NCI-H2171 (cell line): ENCODE measurements around the gene TMEM11.

Experiments
- DNase-seq: peaks from one replicate; lab custom pipeline; 2025; lab: John Stamatoyannopoulos, UW

The TMEM11 gene

GRCh38 chr17:21177854-21178600, 35.9 kb downstream of the TMEM11 start:
- DNase-seq: no peak

- DNase-seq: no peak
Observed at GRCh38 chr17:21177401-21177800, 36.6 kb downstream of the TMEM11 start.

- DNase-seq: no peak
Observed at GRCh38 chr17:21176773-21177395, 37.1 kb downstream of the TMEM11 start.

- DNase-seq: no peak
Observed at GRCh38 chr17:21174713-21175112, 39.2 kb downstream of the TMEM11 start.

GRCh38 chr17:21174186-21174585, 39.8 kb downstream of the TMEM11 start:
- DNase-seq: no peak

GRCh38 chr17:21173543-21173942, 40.4 kb downstream of the TMEM11 start:
- DNase-seq: no peak

- no peak for DNase-seq
Observed at GRCh38 chr17:21172846-21173245, 41.1 kb downstream of the TMEM11 start.

- no peak for DNase-seq
Observed at GRCh38 chr17:21171970-21172510, 41.9 kb downstream of the TMEM11 start.

GRCh38 chr17:21171309-21171922, 42.5 kb downstream of the TMEM11 start:
- DNase-seq: no peak

GRCh38 chr17:21170809-21171208, 43.2 kb downstream of the TMEM11 start:
- no peak for DNase-seq

GRCh38 chr17:21169496-21169895, 44.5 kb downstream of the TMEM11 start:
- no peak for DNase-seq

GRCh38 chr17:21168555-21168865, 45.5 kb downstream of the TMEM11 start:
- no peak for DNase-seq

GRCh38 chr17:21167303-21167702, 46.7 kb downstream of the TMEM11 start:
- no peak for DNase-seq

GRCh38 chr17:21166595-21167210, 47.3 kb downstream of the TMEM11 start:
- DNase-seq: no peak

- DNase-seq: no peak
Observed at GRCh38 chr17:21165922-21166594, 47.9 kb downstream of the TMEM11 start.

- DNase-seq: no peak
Observed at GRCh38 chr17:21164620-21165019, 49.3 kb downstream of the TMEM11 start.

GRCh38 chr17:21164216-21164615, 49.7 kb downstream of the TMEM11 start:
- DNase-seq: no peak

- DNase-seq: no peak
Observed at GRCh38 chr17:21163101-21163500, 50.9 kb downstream of the TMEM11 start.

GRCh38 chr17:21162394-21162775, 51.6 kb downstream of the TMEM11 start:
- no peak for DNase-seq

- no peak for DNase-seq
Observed at GRCh38 chr17:21161498-21162393, 52.2 kb downstream of the TMEM11 start.

- no peak for DNase-seq
Observed at GRCh38 chr17:21160401-21160800, 53.6 kb downstream of the TMEM11 start.
